GM19035 (cell line): Measurements from ENCODE around the gene LYSMD3.

Experiments used
- ATAC-seq: cut with Tn5 transposase; IDR thresholded peaks from one replicate; pipeline ENCODE4 v1.9.1; 2021; ENCODE audit not compliant: unreplicated experiment

The LYSMD3 gene

GRCh38 chr5:90548069-90548593 lies 18.7 kb upstream of the LYSMD3 start:
- ATAC-seq: no peak

GRCh38 chr5:90547072-90547536 lies 17.7 kb upstream of the LYSMD3 start:
- ATAC-seq: no peak

- ATAC-seq: no peak
Measured at GRCh38 chr5:90546216-90546837, 16.9 kb upstream of the LYSMD3 start.

GRCh38 chr5:90545511-90545910 lies 16.1 kb upstream of the LYSMD3 start:
- ATAC-seq: no peak

- ATAC-seq: no peak
Measured at GRCh38 chr5:90542827-90543519, 13.6 kb upstream of the LYSMD3 start.

- no peak for ATAC-seq
Measured at GRCh38 chr5:90534922-90535321, 5.5 kb upstream of the LYSMD3 start.

GRCh38 chr5:90533794-90534193 lies 4.4 kb upstream of the LYSMD3 start:
- ATAC-seq: no peak

GRCh38 chr5:90530736-90531487 lies 1.5 kb upstream of the LYSMD3 start:
- no peak for ATAC-seq

- ATAC-seq: peak; percentile 46
Measured at GRCh38 chr5:90529939-90530677, 724 bp upstream of the LYSMD3 start.

GRCh38 chr5:90528601-90529193 lies 687 bp downstream of the LYSMD3 start:
- peak; percentile 1 for ATAC-seq

GRCh38 chr5:90519081-90519480 lies 10.3 kb downstream of the LYSMD3 start:
- no peak for ATAC-seq

GRCh38 chr5:90518661-90519060 lies 10.7 kb downstream of the LYSMD3 start:
- ATAC-seq: no peak

GRCh38 chr5:90514520-90514919 lies 14.9 kb downstream of the LYSMD3 start:
- no peak for ATAC-seq

- ATAC-seq: no peak
Measured at GRCh38 chr5:90510438-90510837, 18.9 kb downstream of the LYSMD3 start.

GRCh38 chr5:90506221-90506620 lies 23.2 kb downstream of the LYSMD3 start:
- ATAC-seq: no peak

- ATAC-seq: no peak
Measured at GRCh38 chr5:90504743-90505142, 24.6 kb downstream of the LYSMD3 start.

GRCh38 chr5:90503596-90503995 lies 25.8 kb downstream of the LYSMD3 start:
- no peak for ATAC-seq

GRCh38 chr5:90495146-90495545 lies 34.2 kb downstream of the LYSMD3 start:
- no peak for ATAC-seq

- no peak for ATAC-seq
Measured at GRCh38 chr5:90494043-90494442, 35.3 kb downstream of the LYSMD3 start.

GRCh38 chr5:90488791-90489190 lies 40.6 kb downstream of the LYSMD3 start:
- no peak for ATAC-seq

GRCh38 chr5:90484540-90484939 lies 44.8 kb downstream of the LYSMD3 start:
- no peak for ATAC-seq
